Activated CD4-positive, alpha-beta T cell treated with anti-CD3 and anti-CD28 coated beads for 1 hour (primary cell): ENCODE data around the gene ST3GAL3.

Experiments used
- DNase-seq: peaks from one replicate; pipeline ENCODE4 v3.0.0-alpha.2; 2020

Gene ST3GAL3

GRCh38 chr1:43789604-43790550, 82.5 kb downstream of the ST3GAL3 start:
- no peak for DNase-seq

GRCh38 chr1:43791243-43791642, 83.9 kb downstream of the ST3GAL3 start:
- no peak for DNase-seq

DNA sequence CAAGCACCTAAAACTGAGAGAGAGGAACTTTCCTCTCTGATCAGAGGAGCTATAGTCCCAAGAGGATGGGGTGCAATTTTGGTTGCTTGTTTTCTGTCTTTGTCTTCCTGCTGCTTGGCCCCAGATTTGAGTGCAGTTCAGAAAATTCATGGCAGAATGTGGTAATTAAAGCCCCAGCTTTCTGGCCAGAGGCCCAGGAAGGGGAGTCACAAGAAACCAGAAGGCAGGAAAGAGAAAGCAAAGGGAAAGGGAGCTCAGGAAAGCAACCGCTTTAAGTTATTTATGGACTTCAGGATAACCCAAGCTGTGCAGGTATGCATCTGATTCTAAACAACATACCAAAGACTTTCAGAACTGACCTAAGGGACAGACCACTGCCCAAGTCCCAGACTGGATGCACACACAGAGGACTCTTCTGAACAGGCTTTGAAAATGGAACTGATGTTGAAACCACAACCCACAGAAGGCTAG, 88.8 kb downstream of the ST3GAL3 start:
- DNase-seq: no peak

DNA sequence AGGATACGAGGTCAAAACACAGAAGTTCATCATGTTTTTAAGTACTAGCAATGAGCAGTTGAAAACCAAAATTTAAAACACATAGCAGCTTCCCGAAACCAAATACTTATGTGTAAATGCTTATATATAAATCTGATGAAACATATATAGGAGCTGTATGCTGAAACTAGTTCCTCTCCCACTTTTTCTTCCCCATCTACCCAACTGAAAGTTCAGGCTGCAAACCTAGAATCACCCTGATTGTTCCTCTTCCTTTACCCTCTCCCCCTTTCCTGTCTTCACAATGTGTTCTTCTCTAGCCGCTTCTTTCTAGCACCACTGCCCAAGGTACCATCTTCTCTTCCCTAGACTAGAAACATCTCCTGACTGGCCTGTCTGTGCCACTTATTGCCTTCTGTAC, 90.6 kb downstream of the ST3GAL3 start:
- DNase-seq: no peak

DNA sequence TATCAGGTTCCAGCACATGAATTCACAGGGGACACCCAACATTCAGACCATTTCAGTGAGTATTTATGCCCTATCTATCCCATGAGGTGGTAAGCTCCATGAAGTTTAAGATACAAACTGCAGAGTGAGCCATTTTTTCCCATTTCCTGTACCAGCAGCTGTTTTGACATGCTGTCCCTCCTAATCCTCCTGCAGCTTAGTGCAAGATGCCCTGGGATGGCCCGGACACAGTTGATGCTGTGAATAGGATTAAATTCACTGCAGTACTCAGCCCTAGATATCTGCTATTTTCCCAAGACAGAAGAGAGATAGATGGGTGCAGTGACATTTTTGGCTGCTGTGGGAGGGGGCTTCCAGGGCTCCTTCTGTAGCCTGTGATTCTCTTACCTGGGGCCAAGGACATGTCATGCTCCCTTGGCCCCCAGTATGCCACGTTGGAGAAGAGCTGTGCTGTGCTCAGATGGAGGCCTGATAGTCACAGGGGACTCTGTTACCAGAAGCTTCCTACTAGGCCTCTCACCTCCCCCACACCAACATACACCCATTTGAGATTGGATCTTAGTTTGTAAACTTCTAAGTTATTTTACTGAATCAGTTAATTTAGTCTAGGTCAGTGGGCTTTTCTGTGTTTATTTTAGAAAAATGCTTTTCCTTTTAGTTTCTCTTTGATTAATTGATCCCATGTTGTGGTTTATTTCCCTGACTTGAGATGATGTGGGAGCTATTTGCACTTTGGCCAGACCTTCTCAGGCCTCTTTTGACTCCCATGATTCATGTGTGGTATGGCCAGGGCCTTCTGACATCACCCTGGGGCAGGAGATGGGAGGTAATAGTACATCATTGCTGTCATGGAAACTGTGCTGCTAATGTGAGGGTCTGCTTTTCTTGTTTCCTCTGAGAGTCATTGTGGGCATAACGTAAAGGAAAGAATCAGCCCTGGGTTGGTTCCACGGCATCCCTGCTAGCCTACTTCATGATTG, 92.6 kb downstream of the ST3GAL3 start:
- no peak for DNase-seq

DNA sequence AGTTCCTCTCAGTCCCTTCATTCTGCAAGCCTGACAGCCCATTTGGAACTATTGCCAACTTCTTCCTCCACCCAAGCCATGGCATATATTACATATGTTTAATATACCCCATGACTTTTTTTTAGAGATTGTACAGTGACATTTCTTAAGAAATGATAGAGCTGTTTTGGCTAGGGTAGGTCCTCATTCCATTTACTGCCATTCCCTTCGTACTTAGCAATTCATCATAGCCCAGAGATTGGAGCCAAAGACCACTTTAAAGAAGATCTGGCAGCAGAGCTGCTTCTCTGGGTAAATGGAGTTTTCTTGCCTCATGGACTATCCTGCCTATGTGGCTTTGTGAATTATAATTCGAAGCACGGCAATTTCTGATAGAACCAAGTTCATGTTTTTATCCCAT, 93.4 kb downstream of the ST3GAL3 start:
- no peak for DNase-seq

DNA sequence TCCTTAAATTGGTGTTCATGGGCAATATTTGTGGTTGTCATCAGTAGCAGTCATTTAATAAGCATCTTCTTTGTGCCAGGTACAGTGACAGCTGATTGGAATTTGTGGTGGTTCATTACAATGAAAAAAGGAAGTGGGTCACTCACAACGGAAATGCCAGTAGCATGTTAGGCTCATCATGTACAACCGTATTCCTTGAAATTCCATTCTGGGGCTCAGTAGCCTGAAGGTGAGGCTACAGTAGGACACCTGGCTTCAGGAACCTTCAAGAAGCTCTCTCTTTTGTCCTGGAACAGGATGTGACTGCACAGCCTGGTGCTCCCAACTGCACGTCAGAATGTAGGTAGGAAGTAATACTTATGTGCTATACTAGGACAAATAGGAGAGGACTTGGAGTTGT, 93.9 kb downstream of the ST3GAL3 start:
- no peak for DNase-seq

DNA sequence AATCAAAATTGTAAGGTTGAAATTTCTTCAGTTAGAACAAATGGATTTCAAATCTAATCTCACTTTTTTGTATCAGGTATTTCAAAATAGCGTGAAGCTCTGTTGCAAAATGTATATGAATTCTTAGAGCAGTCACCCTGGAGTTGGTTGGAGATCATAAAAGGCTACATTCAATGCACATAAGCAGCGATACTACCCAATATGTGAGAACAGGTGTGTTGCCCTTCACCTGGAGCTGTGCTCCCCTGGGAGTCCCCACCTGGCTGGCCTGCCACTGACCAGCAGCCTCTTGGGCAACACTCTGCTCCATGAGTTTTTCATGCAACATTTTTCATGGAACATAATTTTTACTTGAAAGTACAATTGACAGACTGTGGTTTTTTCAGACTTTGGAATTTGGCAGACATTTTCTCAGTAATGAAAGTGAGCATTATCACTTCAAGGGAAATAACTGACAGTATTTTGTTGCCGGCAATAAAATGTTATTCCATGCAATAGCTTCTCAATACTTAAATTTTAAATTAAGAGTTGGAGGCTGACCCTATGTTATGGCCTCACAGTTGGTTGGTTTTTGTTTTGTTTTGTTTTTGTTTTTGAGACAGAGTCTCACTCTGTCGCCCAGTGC, 95.1 kb downstream of the ST3GAL3 start:
- no peak for DNase-seq

GRCh38 chr1:43803105-43803504, 95.8 kb downstream of the ST3GAL3 start:
- DNase-seq: no peak

GRCh38 chr1:43803646-43804045, 96.3 kb downstream of the ST3GAL3 start:
- DNase-seq: no peak

DNA sequence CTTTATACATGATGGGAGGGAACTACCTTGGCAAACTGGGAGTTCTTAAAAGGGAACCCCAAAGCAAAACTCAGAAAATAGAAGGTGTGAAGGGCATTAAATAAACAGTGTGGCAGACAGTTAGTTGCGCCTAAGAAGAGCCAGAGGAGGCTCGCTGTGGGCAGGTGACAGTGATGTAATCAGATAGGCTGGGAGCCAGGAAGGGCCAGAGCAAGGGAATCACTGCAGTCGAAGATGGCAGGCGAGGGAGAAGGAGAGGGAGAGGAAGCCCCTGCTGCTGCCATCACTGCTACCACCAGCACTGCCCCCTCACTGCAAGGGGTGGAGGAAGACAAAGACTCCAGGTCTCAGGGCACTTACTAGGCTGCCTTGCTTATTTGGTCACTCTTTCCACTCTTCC, 97.2 kb downstream of the ST3GAL3 start:
- no peak for DNase-seq

- DNase-seq: no peak
These were observed 98.0 kb downstream of the ST3GAL3 start for GRCh38 chr1:43805340-43805739.

DNA sequence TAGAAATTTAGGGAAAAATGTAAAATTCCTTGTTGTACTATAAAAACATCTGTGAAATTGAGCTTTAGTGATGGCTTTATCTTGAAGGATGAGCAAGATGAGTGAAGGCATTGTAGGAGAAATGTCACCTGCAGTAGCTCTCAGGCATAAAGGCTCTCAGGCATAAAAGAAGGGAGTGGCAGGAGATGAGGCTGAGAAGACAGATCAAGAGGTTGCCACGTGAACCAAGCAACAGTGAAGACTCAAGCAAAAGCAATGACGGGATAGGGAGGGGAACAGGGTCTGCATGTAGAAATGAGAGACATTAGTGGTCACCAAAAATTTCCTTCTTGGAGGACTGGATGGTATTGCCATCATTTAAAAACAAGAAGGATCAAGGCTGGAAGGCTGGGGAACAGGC, 98.8 kb downstream of the ST3GAL3 start:
- DNase-seq: no peak

- DNase-seq: no peak
These were observed 101.8 kb downstream of the ST3GAL3 start for GRCh38 chr1:43809097-43809673.

GRCh38 chr1:43812579-43812978, 105.2 kb downstream of the ST3GAL3 start:
- no peak for DNase-seq

GRCh38 chr1:43814401-43814800, 107.1 kb downstream of the ST3GAL3 start:
- no peak for DNase-seq

- DNase-seq: no peak
These were observed 110.1 kb downstream of the ST3GAL3 start for GRCh38 chr1:43817304-43817939.

DNA sequence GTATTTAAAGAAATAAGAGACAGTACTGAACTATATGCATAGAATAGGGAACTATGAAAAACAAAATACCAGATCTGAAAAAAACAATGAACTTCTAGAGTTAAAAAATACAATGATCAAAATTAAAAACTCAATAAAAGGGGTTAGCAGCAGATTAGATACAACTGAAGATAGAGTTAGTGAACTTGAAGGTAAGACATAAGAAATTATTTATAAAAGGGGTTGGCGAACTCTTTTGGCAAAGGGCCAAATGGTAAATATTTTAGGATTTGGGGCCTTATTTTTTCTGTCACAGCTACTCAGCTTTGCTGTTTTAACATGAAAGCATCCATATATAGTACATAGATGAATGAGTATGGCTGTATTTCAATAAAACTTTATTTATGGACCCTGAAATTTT, 111.4 kb downstream of the ST3GAL3 start:
- no peak for DNase-seq

- DNase-seq: no peak
These were observed 112.0 kb downstream of the ST3GAL3 start for GRCh38 chr1:43819357-43819756.

- DNase-seq: no peak
These were observed 114.1 kb downstream of the ST3GAL3 start for GRCh38 chr1:43821471-43821870.

- no peak for DNase-seq
These were observed 114.8 kb downstream of the ST3GAL3 start for GRCh38 chr1:43822040-43822690.

DNA sequence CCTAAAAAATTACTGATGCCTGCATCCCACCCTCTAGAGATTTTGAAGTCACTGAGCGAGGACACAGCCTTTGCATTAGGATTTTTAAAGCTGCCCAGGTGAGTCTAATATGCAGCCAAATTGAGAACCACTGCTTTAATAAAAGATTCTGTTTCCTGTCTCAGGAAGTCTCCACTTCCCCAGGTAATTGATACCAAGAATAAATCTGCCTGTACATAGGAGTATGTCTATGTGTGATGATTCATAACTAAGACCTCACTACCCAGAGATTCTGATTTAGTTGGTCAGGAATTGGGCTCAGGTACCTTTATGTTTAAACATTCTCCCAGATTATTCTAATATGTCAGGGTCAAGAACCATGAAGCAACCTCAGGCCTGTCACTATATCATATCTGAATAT, 117.5 kb downstream of the ST3GAL3 start:
- DNase-seq: no peak
